T-cell (primary cell): Measurements from ENCODE around the gene STIM2. TPM values are rescaled to one million over a fixed set of nuclear protein-coding genes. Genes with fewer than 3 reads are reported as not detected.
A peak's percentile ranks its signal among the peaks of the same experiment; 100 is the strongest.

Experiments
- ATAC-seq, 4 experiments: fragments of 200-7000 bp in 3 of 4; fragments of 150-1000 bp in 1 of 4; cut with Tn5 transposase; replicated peaks in 1 of 4; 1 replicate in 3 of 4; 2 replicates in 1 of 4; pipeline ENCODE4 v1.10.0; 2021; ENCODE audit warnings: moderate library complexity in 3 of 4, mild to moderate bottlenecking in 2 of 4, moderate number of reproducible peaks in 1 of 4
- CTCF ChIA-PET, 2 donors: fragments of 300-600 bp; sonication (Branson Sonifier 250); formaldehyde crosslinking; loops; one replicate each; lab custom pipeline; 2022; ENCODE audit warnings: antibody characterized with exemption in 2 of 2; lab: Charles Lee
- POLR2A ChIA-PET, 2 donors: fragments of 300-600 bp; sonication (Branson Sonifier 250); formaldehyde crosslinking; loops; one replicate each; lab custom pipeline; 2022; ENCODE audit warnings: antibody characterized with exemption in 2 of 2; lab: Charles Lee
- DNase-seq, 35 experiments: peaks; one replicate each; pipeline versions ENCODE4 v3.0.0 to v3.0.0-alpha.2; 2013 to 2023
- H3K27ac ChIP-seq: one replicate; pipeline ENCODE4 v1.5.1; 2013; ENCODE audit warnings: low read length
- H3K27me3 ChIP-seq, 2 experiments: replicated peaks in 1 of 2; 1 replicate in 1 of 2; 2 replicates in 1 of 2; pipeline versions ENCODE4 v1.6.1 to v1.7.0; 2013; ENCODE audit warnings: low read length in 1 of 2, mixed read lengths in 1 of 2; ENCODE audit not compliant: control insufficient read depth in 2 of 2, insufficient read depth in 2 of 2; ENCODE audit errors: extremely low read depth in 1 of 2
- H3K36me3 ChIP-seq, 2 donors: 1 replicate in 1 of 2; 2 replicates in 1 of 2; pipeline versions ENCODE4 v1.6.1 to v1.7.0; 2013; ENCODE audit warnings: low read length in 1 of 2; ENCODE audit not compliant: control insufficient read depth in 2 of 2, insufficient read depth in 1 of 2; ENCODE audit errors: extremely low read depth in 1 of 2
- H3K4me1 ChIP-seq, 2 experiments: 1 replicate in 1 of 2; 2 replicates in 1 of 2; pipeline versions ENCODE4 v1.6.1 to v1.7.0; 2013; ENCODE audit warnings: low read length in 2 of 2, mixed read lengths in 1 of 2; ENCODE audit not compliant: insufficient read depth in 2 of 2, control insufficient read depth in 1 of 2; ENCODE audit errors: extremely low read depth in 1 of 2
- H3K4me3 ChIP-seq, 2 donors: 1 replicate in 1 of 2; 2 replicates in 1 of 2; pipeline versions ENCODE4 v1.5.1 to v1.7.0; 2013; ENCODE audit warnings: mild to moderate bottlenecking in 2 of 2, low read length in 1 of 2, moderate library complexity in 1 of 2; ENCODE audit not compliant: control insufficient read depth in 1 of 2; ENCODE audit errors: extremely low read depth in 1 of 2
- H3K9me3 ChIP-seq: 2 replicates; pipeline ENCODE4 v1.7.0; 2013
- H3K27ac Mint-ChIP-seq, 2 donors: one replicate each; pipeline ENCODE4 v1.8.0; 2020 to 2021; ENCODE audit warnings: mild to moderate bottlenecking in 2 of 2, mixed read lengths in 2 of 2
- H3K27me3 Mint-ChIP-seq, 2 donors: one replicate each; pipeline ENCODE4 v1.8.0; 2021 to 2022; ENCODE audit warnings: mixed read lengths in 2 of 2
- H3K36me3 Mint-ChIP-seq: one replicate; pipeline ENCODE4 v1.8.0; 2021; ENCODE audit warnings: mixed read lengths
- H3K4me1 Mint-ChIP-seq, 3 donors: one replicate each; pipeline ENCODE4 v1.8.0; 2020 to 2022; ENCODE audit warnings: mixed read lengths in 3 of 3, mild to moderate bottlenecking in 1 of 3
- H3K4me3 Mint-ChIP-seq, 3 donors: one replicate each; pipeline ENCODE4 v1.8.0; 2020 to 2022; ENCODE audit warnings: mild to moderate bottlenecking in 3 of 3, mixed read lengths in 3 of 3, moderate library complexity in 3 of 3
- H3K9me3 Mint-ChIP-seq, 3 donors: one replicate each; pipeline ENCODE4 v1.8.0; 2020 to 2022; ENCODE audit warnings: mixed read lengths in 3 of 3
- WGBS: methylation state at CpG from one replicate; pipeline ENCODE4 v1.1.5; 2013; ENCODE audit warnings: missing lambda C conversion rate; ENCODE audit not compliant: insufficient coverage; 5-methylcytosine and 5-hydroxymethylcytosine counted together
- total RNA-seq, 35 experiments: library from RNA in 6 of 35; stranded (reverse) in 6 of 35; fragments of 120-200 nt in 1 of 35; gene quantifications; one replicate each; pipeline versions ENCODE4 v1.2.1 to v1.2.4 and lab custom pipeline; 2013 to 2026

STIM2 gene
- total RNA-seq, 5 donors from 2014 or later (not counting 1 experiment from before 2014, with no cell fraction given): 67.9 to 98.7 (median 75.2) TPM

DNA sequence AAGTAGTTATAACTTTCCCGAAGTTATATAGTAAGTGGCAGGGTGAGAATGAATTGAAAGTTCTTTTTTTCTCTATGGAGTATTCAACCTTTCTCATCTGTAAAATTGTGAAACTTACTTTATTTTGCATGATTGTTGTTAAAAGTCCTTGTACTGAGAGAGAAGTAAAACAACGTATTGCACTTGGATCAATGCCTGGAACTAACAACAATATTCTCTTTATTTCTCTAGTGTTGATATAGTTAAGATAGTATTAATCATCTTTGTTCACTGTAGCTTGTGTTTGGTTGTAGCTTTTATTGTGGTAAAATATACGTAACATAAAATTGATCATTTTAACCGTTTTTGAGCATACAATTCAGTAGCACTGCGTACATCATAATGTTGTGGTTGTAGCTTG lies 48.7 kb downstream of the STIM2 start:
- H3K4me1 Mint-ChIP-seq: peaks cover 76 to 85% (median 79%) of the 10 kb centered on the region in 3 donors
- DNase-seq: no peak
- no peak for ATAC-seq

DNA sequence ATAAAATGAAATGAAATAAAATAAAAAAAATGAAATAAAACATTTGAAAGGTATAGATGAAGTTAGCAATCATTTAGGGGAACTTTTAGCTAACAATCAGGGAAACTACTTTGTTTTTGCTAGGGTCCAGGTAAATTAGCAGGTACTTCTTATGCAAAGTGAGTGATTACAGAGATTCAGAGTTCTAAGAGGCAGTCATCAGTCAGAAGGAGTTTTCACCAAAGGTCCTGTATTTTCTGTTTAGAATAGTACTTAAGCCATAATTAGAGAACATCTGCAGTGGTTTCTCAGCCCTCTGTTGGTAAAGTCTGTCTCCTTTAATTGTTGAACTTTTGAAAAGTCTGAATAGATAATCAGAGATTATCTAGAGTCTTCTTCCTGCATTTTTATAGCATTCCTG lies 50.6 kb downstream of the STIM2 start:
- H3K4me1 ChIP-seq: peaks cover 19 to 34% of the 10 kb centered on the region in 2 experiments
- no peak overlapping the region for H3K4me3 ChIP-seq
- no peaks in the 10 kb centered on the region for H3K9me3 Mint-ChIP-seq
- DNase-seq (no peak), ATAC-seq (no peak)
- ChIA-PET CTCF (interaction anchor here in 1 of 2 donors (0.8 kb wide), 1 partner anchor 20 kb away, joined by 3 read pairs; no protein-coding TSS in a partner anchor), POLR2A (interaction anchor here in 1 of 2 donors (0.6 kb wide), 1 partner anchor 64 kb away, joined by 3 read pairs; no protein-coding TSS in a partner anchor)
- peaks cover 81 to 90% (median 83%) of the 10 kb centered on the region in 3 donors for H3K4me1 Mint-ChIP-seq
- no peaks in the 10 kb centered on the region for H3K36me3 ChIP-seq
- no peaks in the 10 kb centered on the region for H3K9me3 ChIP-seq
- H3K27me3 ChIP-seq: no peaks in the 10 kb centered on the region
- peaks cover 4% of the 10 kb centered on the region for H3K36me3 Mint-ChIP-seq
- no peak overlapping the region for H3K4me3 Mint-ChIP-seq
- H3K27ac ChIP-seq: no peak overlapping the region
- no peak overlapping the region for H3K27ac Mint-ChIP-seq
- no peaks in the 10 kb centered on the region for H3K27me3 Mint-ChIP-seq

More for the DNA sequence above, 48.7 kb downstream of the STIM2 start:
- Mint-ChIP-seq H3K27ac (no peak overlapping the region), H3K4me3 (no peak overlapping the region), H3K9me3 (no peaks in the 10 kb centered on the region), H3K36me3 (peaks cover 4% of the 10 kb centered on the region), H3K27me3 (no peaks in the 10 kb centered on the region)
- H3K27me3 ChIP-seq: no peaks in the 10 kb centered on the region
- no peak overlapping the region for H3K27ac ChIP-seq
- no peak overlapping the region for H3K4me3 ChIP-seq
- POLR2A ChIA-PET: interaction anchor here in 1 of 2 donors (0.7 kb wide), 1 partner anchor 24 kb away, joined by 7 read pairs; no protein-coding TSS in a partner anchor
- no peaks in the 10 kb centered on the region for H3K9me3 ChIP-seq
- CTCF ChIA-PET: no interaction called here
- H3K36me3 ChIP-seq: no peaks in the 10 kb centered on the region
- WGBS: no CpG with 5 or more reads among the region's 5 CpGs
- H3K4me1 ChIP-seq: peaks cover 17 to 30% of the 10 kb centered on the region in 2 experiments

GRCh38 chr4:26912069-26912468 lies 51.4 kb downstream of the STIM2 start:
- Histone ChIP-seq H3K4me1 (peaks cover 19 to 32% of the 10 kb centered on the region in 2 experiments), H3K4me3 (no peak overlapping the region), H3K27ac (no peak overlapping the region), H3K36me3 (no peaks in the 10 kb centered on the region), H3K27me3 (no peaks in the 10 kb centered on the region), H3K9me3 (no peaks in the 10 kb centered on the region)
- POLR2A ChIA-PET: interaction anchor here (0.6 kb wide), 2 partner anchors 45 to 50 kb away, joined by 3 to 5 read pairs; no protein-coding TSS in a partner anchor
- H3K36me3 Mint-ChIP-seq: peaks cover 4% of the 10 kb centered on the region
- CTCF ChIA-PET: interaction anchor here in 1 of 2 donors (0.6 to 1.2 kb wide), 2 partner anchors 26 to 85 kb away, joined by 3 read pairs; no protein-coding TSS in a partner anchor
- WGBS: no CpG with 5 or more reads among the region's 6 CpGs
- no peaks in the 10 kb centered on the region for H3K27me3 Mint-ChIP-seq
- DNase-seq (no peak), ATAC-seq (no peak)
- H3K4me1 Mint-ChIP-seq: peaks cover 84 to 92% (median 86%) of the 10 kb centered on the region in 3 donors
- H3K9me3 Mint-ChIP-seq: no peaks in the 10 kb centered on the region
- peak overlapping the region in 1 of 2 donors; percentile 64 for H3K27ac Mint-ChIP-seq
- H3K4me3 Mint-ChIP-seq: no peak overlapping the region

- CTCF ChIA-PET: interaction anchor here in 1 of 2 donors (0.6 to 1.2 kb wide), 2 partner anchors 27 to 454 kb away, joined by 3 to 5 read pairs; no protein-coding TSS in a partner anchor
- Mint-ChIP-seq H3K27me3 (no peaks in the 10 kb centered on the region), H3K9me3 (no peaks in the 10 kb centered on the region), H3K36me3 (peaks cover 4% of the 10 kb centered on the region), H3K27ac (peak overlapping the region; percentile 24 to 56), H3K4me1 (peaks cover 85 to 91% (median 88%) of the 10 kb centered on the region in 3 donors), H3K4me3 (peak overlapping the region in 1 of 3 donors; percentile 33)
- Histone ChIP-seq H3K4me1 (peaks cover 16 to 28% of the 10 kb centered on the region in 2 experiments), H3K27ac (peak overlapping the region; percentile 35), H3K9me3 (no peaks in the 10 kb centered on the region), H3K27me3 (no peaks in the 10 kb centered on the region), H3K4me3 (no peak overlapping the region), H3K36me3 (no peaks in the 10 kb centered on the region)
- POLR2A ChIA-PET: no interaction called here
- DNase-seq (peak in 1 of 35 experiments; percentile 7), ATAC-seq (no peak)
- no CpG with 5 or more reads among the region's 3 CpGs for WGBS
These were observed 52.2 kb downstream of the STIM2 start for GRCh38 chr4:26912810-26913209.

- ATAC-seq: peak in 3 of 4 experiments; percentile 32 to 54 (median 33)
- CTCF ChIA-PET: interaction anchor here (0.6 to 1.8 kb wide), 5 partner anchors 15 to 63 kb away, joined by 3 to 9 read pairs (median 3); no protein-coding TSS in a partner anchor
- WGBS: 13% methylated on average over 1 of the region's 1 CpG
- no peaks in the 10 kb centered on the region for H3K9me3 ChIP-seq
- Mint-ChIP-seq H3K9me3 (no peaks in the 10 kb centered on the region), H3K27me3 (no peaks in the 10 kb centered on the region), H3K27ac (peak overlapping the region; percentile 7 to 45), H3K4me1 (peaks cover 65 to 79% (median 78%) of the 10 kb centered on the region in 3 donors), H3K4me3 (peak overlapping the region in 1 of 3 donors; percentile 4), H3K36me3 (peaks cover 25% of the 10 kb centered on the region)
- H3K27ac ChIP-seq: no peak overlapping the region
- H3K27me3 ChIP-seq: no peaks in the 10 kb centered on the region
- H3K4me1 ChIP-seq: peaks cover 7 to 26% of the 10 kb centered on the region in 2 experiments
- H3K4me3 ChIP-seq: no peak overlapping the region
- peak in 3 of 35 experiments; percentile 7 to 30 (median 7) for DNase-seq
- POLR2A ChIA-PET: interaction anchor here in 1 of 2 donors (0.7 to 0.9 kb wide), 3 partner anchors 39 to 55 kb away, joined by 3 to 7 read pairs (median 6); no protein-coding TSS in a partner anchor
- peaks cover 0 to 15% of the 10 kb centered on the region in 2 donors for H3K36me3 ChIP-seq
These were observed 55.6 kb downstream of the STIM2 start for GRCh38 chr4:26916195-26916594.

- ChIA-PET POLR2A (interaction anchor here in 1 of 2 donors (1.8 kb wide), 1 partner anchor 45 kb away, joined by 5 read pairs; no protein-coding TSS in a partner anchor), CTCF (no interaction called here)
- peak overlapping the region in 1 of 2 donors; percentile 63 for H3K27ac Mint-ChIP-seq
- Histone ChIP-seq H3K9me3 (no peaks in the 10 kb centered on the region), H3K27me3 (no peaks in the 10 kb centered on the region), H3K4me3 (no peak overlapping the region), H3K36me3 (no peaks in the 10 kb centered on the region), H3K4me1 (peaks cover 0 to 5% of the 10 kb centered on the region in 2 experiments), H3K27ac (no peak overlapping the region)
- H3K27me3 Mint-ChIP-seq: no peaks in the 10 kb centered on the region
- WGBS: no CpG with 5 or more reads among the region's 4 CpGs
- no peak overlapping the region for H3K4me3 Mint-ChIP-seq
- ATAC-seq: no peak
- H3K9me3 Mint-ChIP-seq: no peaks in the 10 kb centered on the region
- H3K4me1 Mint-ChIP-seq: peaks cover 39 to 55% (median 52%) of the 10 kb centered on the region in 3 donors
- H3K36me3 Mint-ChIP-seq: peaks cover 4% of the 10 kb centered on the region
- no peak for DNase-seq
These were observed 70.3 kb downstream of the STIM2 start for GRCh38 chr4:26930964-26931363.
